Measurements from ENCODE around the gene FAT1. TPM values are rescaled to one million over a fixed set of nuclear protein-coding genes. Genes with fewer than 3 reads are reported as not detected.

FAT1 gene
- total RNA-seq, 1 donor from 2014 or later = 154 TPM

DNA sequence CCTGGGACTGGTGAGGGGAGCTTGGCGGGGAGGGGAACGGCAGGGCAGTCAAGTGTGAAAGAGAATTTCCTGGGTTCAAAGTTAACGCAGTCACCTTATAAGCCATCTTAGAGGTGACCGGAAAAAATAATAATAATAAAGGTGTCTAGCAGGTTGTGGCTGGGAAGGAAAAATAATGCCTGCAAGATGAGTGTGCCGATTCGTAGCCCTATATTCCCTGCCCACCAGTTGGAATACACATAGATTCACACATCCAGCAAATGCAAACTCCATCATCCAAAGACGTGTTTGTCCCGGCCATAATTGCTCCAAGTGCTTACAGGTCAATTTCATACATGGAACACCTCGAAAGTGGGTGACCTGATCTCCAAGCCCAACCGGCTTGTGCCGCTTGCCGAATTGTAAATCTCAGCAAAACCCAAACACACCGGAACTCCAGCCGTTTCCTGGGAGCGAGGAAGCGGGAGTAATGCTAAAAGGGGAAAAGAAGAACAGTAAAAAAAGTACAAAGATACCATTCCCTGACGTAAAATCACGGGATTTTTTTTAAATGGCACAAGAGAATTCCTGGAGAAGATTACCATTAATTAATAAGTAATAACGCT, 1.3 kb upstream of the FAT1 start:
- no peak for DNase-seq (ENCODE audit: extremely low read depth, low read depth, low spot score)

- DNase-seq (ENCODE audit: extremely low read depth, low read depth, low spot score) = no peak
Observed at GRCh38 chr4:186724058-186724863, 605 bp upstream of the FAT1 start.

GRCh38 chr4:186722796-186723291, 812 bp downstream of the FAT1 start:
- no peak for DNase-seq (ENCODE audit: extremely low read depth, low read depth, low spot score)

- DNase-seq (ENCODE audit: extremely low read depth, low read depth, low spot score) = no peak
Observed at GRCh38 chr4:186719925-186720694, 3.5 kb downstream of the FAT1 start.

- DNase-seq (ENCODE audit: extremely low read depth, low read depth, low spot score) = no peak
Observed at GRCh38 chr4:186717556-186717955, 6.1 kb downstream of the FAT1 start.

GRCh38 chr4:186715077-186715476, 8.6 kb downstream of the FAT1 start:
- DNase-seq (ENCODE audit: extremely low read depth, low read depth, low spot score) = no peak

DNA sequence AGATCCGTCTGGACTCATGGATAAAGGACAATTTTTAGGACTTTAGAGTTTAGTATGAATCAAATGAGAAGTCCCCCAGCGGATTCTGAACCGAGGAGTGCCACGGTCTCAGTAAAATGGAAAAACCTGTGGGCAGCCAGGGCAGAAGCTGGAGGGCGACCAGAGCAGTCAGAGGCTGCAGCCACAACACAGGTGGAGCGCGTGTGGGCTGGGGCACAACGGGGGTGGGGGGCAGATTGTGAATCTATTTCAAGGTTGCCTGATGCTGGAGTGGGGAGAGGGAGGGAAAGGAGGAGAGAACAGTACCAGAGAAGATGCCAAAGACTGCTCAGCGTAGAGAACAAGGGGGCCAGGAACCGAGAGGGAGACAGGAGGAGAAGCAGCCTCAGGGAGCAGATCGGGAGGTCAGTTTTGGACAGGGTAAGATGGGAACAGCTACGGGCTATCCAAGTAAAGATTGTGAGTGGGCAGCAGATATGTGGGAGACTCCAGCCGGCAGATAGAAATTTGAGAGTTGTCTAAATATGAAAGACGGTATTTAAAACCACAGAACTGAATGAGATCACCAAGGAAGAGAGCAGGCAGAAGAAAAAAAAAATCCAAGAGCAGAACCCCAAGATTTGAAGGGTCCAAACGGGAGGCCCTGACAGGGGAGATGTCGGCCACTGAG, 9.5 kb downstream of the FAT1 start:
- DNase-seq (ENCODE audit: extremely low read depth, low read depth, low spot score) = no peak

DNA sequence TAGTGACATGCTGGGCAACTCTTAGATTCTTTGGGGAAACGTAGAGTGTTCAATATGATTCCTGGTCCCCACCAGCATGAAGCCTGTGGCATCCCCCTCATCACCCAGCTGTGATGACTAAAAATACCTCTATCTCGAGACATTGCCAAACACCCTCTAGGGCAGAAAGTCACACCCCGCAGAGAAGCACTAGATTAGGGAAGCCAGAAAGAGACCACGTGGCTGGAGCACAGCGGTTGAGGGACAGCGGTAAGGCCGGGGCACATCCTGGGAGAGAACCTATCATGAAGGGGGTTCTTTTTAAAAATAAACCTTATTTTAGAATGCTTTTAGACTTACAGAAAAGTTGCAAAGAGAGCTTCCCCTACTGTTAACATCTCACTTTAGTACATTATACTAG, 11.0 kb downstream of the FAT1 start:
- DNase-seq (ENCODE audit: extremely low read depth, low read depth, low spot score) = no peak

DNA sequence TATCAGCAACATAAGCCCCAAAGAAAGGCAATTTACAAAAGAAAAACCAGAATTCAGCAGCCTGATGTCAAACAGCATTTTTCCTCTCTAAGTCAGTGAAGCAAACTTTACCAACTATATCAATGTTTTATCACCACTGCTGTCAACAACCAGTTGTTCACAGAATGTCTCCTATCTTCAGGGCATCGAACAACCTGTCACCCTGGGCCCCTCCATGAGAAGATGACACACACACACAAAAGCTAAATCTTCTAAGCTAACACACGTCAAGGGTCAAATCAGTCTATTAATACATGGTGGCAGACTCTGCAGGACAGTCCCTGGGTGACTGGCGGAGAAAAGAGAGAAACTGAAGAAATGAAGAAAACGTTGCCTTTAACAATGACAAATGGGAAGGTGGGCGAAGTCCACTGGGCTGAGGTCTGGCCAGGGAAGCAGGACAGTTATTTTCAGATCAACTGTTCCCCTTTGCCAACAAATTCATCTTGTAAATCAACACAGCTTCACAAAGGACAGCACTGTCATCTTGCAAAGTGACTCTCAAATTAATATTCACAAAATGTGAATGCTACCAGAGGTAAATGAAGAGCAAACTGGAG, 13.0 kb downstream of the FAT1 start:
- DNase-seq (ENCODE audit: extremely low read depth, low read depth, low spot score) = no peak

DNA sequence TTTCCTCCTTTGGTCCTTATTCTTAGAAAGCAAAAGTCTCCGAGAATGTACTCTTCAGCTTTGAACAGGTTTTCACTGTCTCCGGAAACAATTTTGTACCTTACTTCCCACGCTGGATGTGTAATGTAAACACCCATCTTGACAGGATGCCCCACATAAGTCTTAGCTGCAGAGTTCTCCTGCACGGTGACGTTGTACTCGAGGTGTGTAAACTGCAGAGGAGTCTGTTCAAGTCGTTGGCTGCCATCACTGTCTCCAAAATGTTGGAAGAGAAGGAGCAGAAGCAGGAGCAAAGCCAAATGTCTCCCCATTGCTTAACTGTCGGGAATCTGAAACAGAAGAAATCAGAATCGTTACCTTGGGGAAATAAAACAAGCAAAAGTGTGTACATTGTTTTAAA, 14.1 kb downstream of the FAT1 start:
- DNase-seq (ENCODE audit: extremely low read depth, low read depth, low spot score) = no peak

- DNase-seq (ENCODE audit: extremely low read depth, low read depth, low spot score) = no peak
Observed at GRCh38 chr4:186708554-186708953, 15.1 kb downstream of the FAT1 start.

GRCh38 chr4:186707996-186708395, 15.7 kb downstream of the FAT1 start:
- no peak for DNase-seq (ENCODE audit: extremely low read depth, low read depth, low spot score)

DNA sequence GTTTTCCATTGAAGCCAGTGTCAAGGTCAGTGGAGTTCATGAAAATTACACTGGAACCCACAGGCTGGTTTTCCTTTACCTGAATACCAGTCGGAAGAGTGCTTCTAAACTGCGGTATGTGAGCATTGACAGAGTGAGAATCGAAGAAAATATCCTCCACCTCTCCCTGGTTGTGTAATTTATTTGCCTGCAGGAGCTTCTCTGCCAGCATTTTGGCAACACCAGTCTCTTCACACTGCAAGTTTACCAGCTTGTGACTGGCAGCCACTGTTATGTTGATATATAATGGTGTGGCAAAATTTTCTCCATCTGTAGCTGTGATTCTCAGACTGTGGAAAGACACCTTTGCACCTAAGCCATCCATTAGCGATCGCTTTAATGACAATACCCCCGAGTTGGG, 16.1 kb downstream of the FAT1 start:
- DNase-seq (ENCODE audit: extremely low read depth, low read depth, low spot score) = no peak

DNA sequence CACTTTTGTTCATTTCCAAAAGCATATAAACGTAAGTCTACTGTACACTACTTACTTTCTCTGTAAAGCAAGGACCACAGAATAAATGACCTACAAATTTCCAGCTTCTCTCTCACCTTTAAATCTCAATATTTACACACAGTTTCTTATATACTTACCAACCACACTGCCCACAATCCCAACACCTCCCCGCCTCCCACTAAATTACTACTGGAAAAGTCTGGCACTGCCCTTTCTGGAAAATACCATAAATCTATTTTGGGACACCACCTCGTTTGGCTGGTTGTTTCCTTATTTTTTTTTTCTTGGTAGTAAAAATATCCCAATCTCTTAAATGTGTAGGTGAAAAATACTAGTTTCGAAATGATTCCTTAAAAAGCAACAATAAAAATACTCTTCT, 19.6 kb downstream of the FAT1 start:
- DNase-seq (ENCODE audit: extremely low read depth, low read depth, low spot score) = no peak

DNA sequence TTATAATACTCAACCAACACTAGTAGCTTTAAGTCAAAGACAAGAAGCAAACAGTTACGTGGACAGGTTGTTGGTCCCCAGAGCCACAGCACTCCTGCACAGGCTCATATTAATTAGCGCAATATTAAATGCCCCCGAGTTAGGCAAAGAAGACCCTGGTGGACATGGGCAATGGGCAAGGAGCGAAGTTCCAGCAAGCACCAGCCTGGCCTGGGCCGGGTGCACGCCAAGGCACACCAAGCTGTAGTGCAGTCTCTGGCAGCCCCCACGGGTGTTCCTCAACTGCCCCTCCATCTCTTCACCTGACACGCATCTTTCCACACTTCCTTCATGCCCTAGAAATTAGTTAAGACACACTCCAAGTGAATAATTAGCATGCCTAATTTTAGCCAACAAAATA, 20.1 kb downstream of the FAT1 start:
- DNase-seq (ENCODE audit: extremely low read depth, low read depth, low spot score) = no peak

- no peak for DNase-seq (ENCODE audit: extremely low read depth, low read depth, low spot score)
Observed at GRCh38 chr4:186702940-186703339, 20.7 kb downstream of the FAT1 start.

DNA sequence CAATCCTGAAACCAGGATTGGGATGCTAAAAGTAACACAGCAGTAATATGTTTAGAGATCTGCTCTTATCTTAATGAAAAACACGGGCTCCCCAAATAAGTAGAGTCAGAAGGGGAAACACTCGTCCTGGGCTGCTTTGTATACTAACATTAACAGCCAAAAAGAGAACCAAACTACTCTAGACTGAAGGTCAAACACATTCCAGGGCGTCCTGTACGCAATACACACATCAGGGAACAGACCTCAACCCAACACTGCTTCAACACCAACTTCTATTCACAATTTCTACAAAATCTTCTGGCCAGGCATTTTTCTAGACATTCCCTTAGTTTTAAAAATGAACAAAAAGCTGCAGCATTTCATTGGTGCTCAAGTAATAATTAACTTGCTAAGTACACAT, 21.4 kb downstream of the FAT1 start:
- no peak for DNase-seq (ENCODE audit: extremely low read depth, low read depth, low spot score)

- DNase-seq (ENCODE audit: extremely low read depth, low read depth, low spot score) = no peak
Observed at GRCh38 chr4:186701788-186702187, 21.9 kb downstream of the FAT1 start.

- DNase-seq (ENCODE audit: extremely low read depth, low read depth, low spot score) = no peak
Observed at GRCh38 chr4:186701273-186701672, 22.4 kb downstream of the FAT1 start.

GRCh38 chr4:186700746-186701145, 22.9 kb downstream of the FAT1 start:
- no peak for DNase-seq (ENCODE audit: extremely low read depth, low read depth, low spot score)

Measured in glomerular endothelial cell (primary cell).